HuH-7.5 (cell line): Measurements from ENCODE around the gene KCND2.
"Not testable (repeated sequence)": the region's sequence is repeated elsewhere in the genome, so short reads cannot be mapped to it uniquely, and the experiment has no call there.

Source experiments
- DNase-seq: peaks from one replicate; pipeline ENCODE4 v3.0.0; 2011; ENCODE audit warnings: low spot score

The KCND2 gene

DNA sequence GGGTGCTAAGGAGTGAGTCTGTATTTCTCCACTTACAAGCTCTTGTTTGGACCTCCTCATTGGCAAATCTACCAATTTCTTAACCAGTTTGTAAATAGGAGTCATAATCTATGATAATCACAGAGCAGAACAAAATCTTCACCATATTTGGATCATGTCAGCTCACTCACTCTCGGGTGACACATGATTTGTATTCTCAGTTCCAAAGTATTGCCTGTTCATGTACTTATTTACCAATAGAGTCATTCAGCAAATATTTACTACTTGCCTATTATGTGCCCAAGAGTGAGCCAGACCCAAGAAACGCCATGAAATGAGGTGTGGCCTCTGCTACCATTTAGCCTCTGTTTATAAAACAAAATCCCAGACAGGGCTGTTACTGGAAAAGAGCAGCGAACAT, 470.2 kb downstream of the KCND2 start:
- no peak for DNase-seq

- DNase-seq = no peak
These were observed 487.1 kb downstream of the KCND2 start for GRCh38 chr7:120760050-120760449.

- DNase-seq = no peak
These were observed 487.9 kb downstream of the KCND2 start for GRCh38 chr7:120760851-120761250.

- DNase-seq = no peak
These were observed 497.2 kb downstream of the KCND2 start for GRCh38 chr7:120770206-120770605.

DNA sequence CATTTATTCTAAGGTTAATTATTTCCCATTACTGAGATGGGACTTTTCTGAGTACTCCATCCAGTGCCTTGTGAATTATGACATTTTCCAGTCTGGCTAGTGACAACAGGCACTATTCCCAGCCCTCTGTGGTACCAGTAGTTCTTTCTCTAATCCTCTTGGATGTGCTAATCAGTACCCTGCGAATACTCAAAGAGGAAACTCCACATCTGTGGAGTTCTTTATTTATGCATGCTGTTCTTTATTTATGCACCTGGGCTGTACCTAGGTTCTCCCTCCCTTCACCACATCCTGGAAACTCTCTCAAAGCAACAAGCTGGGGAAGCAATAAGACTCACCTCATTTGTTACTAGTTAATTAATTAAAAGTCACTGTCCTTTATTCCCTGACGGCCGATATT, 501.5 kb downstream of the KCND2 start:
- DNase-seq = no peak

- DNase-seq = no peak
These were observed 502.8 kb downstream of the KCND2 start for GRCh38 chr7:120775755-120776154.

GRCh38 chr7:120779078-120779477, 506.1 kb downstream of the KCND2 start:
- not testable (repeated sequence) for DNase-seq

DNA sequence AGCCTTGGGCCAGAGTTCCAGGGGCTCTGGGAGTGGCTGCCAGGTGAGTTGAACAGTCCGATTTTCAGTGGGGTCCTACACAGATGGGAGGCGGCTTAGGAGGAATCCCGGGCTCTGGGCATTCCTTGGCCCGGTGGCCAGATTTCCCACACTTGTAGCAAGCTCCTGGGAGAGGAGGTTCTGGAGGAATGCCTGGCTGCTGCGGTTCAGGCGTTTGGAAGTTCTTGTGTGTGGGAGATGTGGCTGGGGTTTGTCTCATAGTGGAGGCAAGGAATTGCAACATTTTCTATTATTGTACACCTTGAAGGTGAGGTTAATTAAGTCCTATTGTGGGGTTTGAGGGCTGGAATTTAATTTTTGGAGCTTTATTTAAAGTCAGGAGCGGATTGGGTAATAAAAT, 507.5 kb downstream of the KCND2 start:
- DNase-seq = not testable (repeated sequence)

GRCh38 chr7:120780938-120781337, 508.0 kb downstream of the KCND2 start:
- DNase-seq = no peak

- not testable (repeated sequence) for DNase-seq
These were observed 508.9 kb downstream of the KCND2 start for GRCh38 chr7:120781924-120782323.

DNA sequence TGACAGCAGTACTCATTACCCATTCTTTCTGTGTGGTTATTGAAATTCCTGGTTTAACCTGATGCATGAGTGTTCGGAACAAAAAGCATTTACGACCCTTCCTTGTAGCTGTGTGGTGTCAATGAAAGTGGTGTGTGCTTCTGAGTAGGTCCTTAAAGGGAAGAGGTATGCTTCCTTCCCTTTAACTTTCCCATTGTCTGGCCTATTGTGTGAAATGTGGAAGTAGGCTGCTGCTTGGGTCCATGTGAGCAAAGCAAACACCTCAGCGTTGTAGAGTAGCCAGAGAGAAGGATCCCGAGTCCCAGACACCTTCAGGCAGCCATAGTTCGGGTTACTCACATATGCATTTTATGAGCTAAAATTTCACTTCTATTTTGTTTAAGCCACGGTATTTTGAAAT, 510.3 kb downstream of the KCND2 start:
- no peak for DNase-seq

DNA sequence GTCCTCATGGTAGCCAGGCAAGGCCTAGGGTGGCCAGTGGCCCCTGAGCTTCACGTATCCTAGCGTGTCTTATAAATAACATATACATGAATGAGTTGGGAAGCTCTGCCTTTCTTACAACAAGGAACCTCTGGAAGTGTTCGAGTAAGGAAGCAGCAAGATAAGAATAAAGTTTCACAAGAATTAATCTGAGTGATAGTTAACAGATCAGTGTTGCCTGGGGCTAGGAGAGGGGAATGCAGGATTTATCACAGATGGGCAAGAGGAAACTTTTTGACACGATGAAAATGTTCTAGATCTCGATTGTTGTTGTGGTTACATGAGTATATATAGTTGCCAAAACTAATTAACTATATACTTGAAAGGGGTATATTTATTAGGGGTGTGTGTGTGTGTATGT, 510.7 kb downstream of the KCND2 start:
- no peak for DNase-seq

DNA sequence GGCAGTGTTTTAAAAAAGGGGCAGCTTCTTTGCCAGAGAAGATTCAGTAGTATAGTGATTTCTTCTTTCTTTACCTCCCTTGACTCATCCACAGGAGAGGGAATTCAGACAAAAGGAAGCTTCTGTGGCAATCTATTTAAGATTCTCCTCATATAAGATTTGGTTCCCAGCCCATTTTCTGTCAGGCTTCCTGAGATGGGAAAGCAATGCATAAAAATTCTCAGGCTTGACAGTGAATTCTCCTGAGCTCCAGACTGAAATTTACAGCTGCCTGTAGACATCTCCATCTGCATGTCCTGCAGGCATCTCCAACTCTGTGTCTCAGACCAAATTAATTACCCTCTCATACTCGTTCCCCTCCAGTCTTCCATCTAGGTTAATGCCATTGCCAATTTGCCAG, 512.1 kb downstream of the KCND2 start:
- DNase-seq = no peak

GRCh38 chr7:120792091-120792860, 519.3 kb downstream of the KCND2 start:
- peak; percentile 16 for DNase-seq

GRCh38 chr7:120792861-120793130, 519.8 kb downstream of the KCND2 start:
- DNase-seq = no peak

DNA sequence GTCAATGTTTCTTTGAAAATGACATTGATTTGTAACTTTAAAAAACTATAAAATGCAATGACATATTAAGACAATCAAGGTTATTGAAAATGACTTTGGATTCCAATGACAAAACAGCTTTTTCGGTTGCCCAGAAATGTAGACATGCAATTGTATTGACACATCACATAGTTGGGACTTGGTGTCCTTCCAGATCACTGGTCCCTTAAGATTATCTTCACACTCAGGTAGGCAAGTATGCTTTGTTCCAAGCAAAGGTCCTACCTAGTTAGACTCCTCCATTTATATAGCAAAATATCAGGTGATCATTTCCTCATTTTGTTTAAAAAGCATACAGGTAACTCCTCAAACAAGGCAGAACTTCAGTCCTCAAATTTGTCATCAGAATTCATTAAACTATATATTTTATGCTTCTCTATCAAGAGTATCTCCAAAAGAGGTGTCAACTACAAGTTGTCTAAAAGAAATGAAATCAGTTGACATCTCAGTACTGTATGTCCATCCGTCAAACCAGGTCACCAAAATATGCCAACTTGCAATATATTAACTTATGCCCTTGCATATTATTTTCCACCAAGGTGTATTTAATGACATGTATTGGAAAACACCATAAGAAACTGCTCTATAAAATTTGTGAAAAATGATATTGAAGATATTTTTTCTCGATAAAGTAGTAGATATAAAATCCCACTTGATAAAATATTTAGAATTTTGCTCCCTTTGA, 520.4 kb downstream of the KCND2 start:
- no peak for DNase-seq

GRCh38 chr7:120794106-120794729, 521.2 kb downstream of the KCND2 start:
- DNase-seq = no peak

DNA sequence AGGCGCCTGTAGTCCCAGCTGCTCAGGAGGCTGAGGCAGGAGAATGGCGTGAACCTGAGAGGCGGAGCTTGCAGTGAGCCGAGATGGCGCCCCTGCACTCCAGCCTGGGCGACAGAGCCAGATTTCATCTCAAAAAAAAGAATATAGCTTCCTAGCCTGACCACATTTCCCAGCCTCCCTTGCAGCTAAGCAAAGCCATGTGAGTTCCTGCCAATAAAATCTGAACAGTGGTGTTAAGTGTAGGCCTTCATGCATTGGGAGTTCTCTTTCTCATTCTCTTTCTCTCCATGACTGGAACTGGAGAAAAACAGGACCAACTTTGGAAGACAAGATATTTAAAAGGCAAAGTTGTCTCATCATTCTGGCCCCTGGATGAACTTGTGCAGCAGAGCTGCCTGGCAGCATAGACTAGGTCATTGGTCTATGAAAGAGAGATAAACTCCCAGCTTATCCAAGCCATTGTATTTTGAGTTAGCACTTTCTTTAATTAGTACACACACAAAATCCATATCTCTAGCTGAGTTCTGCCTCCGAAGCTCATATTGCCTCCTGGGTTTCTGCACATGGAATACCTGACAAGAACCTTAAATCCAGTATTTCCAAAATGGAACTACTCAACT, 524.2 kb downstream of the KCND2 start:
- no peak for DNase-seq

DNA sequence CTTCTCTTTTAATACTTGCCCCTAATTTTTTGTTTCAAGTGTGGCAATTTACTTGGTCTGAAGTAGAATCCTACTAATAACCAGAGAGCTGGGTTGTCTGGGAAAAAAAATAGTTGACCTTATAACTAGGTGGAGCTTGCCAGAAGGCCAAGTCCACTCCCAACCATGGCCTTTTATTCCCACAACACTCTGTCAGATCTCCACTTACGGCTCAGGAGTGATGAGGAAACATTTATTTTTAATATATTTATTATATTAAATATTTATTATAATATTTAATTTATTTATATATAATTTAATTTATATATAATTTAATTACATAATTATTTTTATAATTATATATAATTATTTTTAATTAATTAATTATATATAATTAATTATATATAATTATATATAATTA, 526.2 kb downstream of the KCND2 start:
- DNase-seq = no peak
